ENCODE results near the gene TSC2.

- no peak for TF ChIP-seq EZH2phosphoT487 (IDR thresholded peaks at IDR 0.05; ENCODE audit: borderline replicate concordance, low read depth, low read length)
- no peak for TF ChIP-seq CTCF (conservative IDR thresholded peaks at IDR 0.05; ENCODE audit: low read length)
These were observed 47.6 kb downstream of the TSC2 start for GRCh38 chr16:2095315-2095853.
